ENCODE data around the gene NACA2.

NACA2 gene

DNA sequence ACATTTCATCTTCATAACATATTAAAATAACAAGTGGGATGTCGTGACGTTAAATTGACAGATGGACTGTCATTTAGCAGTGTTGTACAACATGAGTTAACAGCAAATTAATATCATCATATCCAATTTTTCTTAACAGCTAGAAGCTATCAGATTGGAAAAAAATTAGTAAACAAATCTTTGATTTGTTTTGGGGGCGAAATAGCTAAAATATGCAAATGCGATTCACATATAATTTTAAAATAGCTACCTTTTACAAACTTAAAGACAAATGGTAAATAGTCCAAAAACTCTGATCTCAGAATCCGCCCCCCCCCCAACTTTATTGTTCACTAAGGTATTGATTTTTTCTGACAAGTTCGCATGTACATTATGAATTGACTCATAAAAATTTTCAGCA lies 20.3 kb upstream of the NACA2 start:
- no peak for TF ChIP-seq SIN3A (IDR thresholded peaks at IDR 0.05; ENCODE audit: borderline replicate concordance, insufficient read depth, low read length)
- no peak for TF ChIP-seq FOXP2 (optimal IDR thresholded peaks at IDR 0.05; ENCODE audit: borderline replicate concordance, extremely low read depth, extremely low read length, insufficient read depth)
- TF ChIP-seq, protein P1, sequence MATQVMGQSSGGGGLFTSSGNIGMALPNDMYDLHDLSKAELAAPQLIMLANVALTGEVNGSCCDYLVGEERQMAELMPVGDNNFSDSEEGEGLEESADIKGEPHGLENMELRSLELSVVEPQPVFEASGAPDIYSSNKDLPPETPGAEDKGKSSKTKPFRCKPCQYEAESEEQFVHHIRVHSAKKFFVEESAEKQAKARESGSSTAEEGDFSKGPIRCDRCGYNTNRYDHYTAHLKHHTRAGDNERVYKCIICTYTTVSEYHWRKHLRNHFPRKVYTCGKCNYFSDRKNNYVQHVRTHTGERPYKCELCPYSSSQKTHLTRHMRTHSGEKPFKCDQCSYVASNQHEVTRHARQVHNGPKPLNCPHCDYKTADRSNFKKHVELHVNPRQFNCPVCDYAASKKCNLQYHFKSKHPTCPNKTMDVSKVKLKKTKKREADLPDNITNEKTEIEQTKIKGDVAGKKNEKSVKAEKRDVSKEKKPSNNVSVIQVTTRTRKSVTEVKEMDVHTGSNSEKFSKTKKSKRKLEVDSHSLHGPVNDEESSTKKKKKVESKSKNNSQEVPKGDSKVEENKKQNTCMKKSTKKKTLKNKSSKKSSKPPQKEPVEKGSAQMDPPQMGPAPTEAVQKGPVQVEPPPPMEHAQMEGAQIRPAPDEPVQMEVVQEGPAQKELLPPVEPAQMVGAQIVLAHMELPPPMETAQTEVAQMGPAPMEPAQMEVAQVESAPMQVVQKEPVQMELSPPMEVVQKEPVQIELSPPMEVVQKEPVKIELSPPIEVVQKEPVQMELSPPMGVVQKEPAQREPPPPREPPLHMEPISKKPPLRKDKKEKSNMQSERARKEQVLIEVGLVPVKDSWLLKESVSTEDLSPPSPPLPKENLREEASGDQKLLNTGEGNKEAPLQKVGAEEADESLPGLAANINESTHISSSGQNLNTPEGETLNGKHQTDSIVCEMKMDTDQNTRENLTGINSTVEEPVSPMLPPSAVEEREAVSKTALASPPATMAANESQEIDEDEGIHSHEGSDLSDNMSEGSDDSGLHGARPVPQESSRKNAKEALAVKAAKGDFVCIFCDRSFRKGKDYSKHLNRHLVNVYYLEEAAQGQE (IDR thresholded peaks at IDR 0.05; ENCODE audit: insufficient read depth in 1 of 2, low read depth in 2 of 2, low read length in 2 of 2), result no peak
- TF ChIP-seq POLR2AphosphoS5 (IDR thresholded peaks at IDR 0.05; ENCODE audit: low read depth, low read length), result no peak
- TF ChIP-seq TAF1 (IDR thresholded peaks at IDR 0.05; ENCODE audit: borderline replicate concordance, insufficient read depth, low read length), result no peak

DNA sequence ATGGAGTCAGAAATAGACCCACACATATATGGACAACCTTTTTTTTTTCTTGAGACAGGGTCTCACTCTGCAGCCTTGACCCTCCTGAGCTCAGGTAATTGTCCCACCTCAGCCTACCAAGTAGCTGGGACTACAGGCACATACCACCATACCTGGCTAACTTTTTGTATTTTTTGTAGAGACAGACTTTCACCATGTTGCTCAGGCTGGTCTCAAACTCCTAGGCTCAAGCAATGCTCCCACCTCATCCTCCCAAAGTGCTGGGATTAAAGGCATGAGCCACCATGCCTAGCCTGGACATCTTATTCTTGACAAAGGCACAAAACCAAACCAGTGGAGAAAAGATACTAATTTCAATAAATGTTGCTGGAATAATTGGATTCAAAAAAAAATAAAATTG lies 14.7 kb upstream of the NACA2 start:
- TF ChIP-seq POLR2AphosphoS5 (IDR thresholded peaks at IDR 0.05; ENCODE audit: low read depth, low read length) (no peak), SIN3A (IDR thresholded peaks at IDR 0.05; ENCODE audit: borderline replicate concordance, insufficient read depth, low read length) (no peak), TAF1 (IDR thresholded peaks at IDR 0.05; ENCODE audit: borderline replicate concordance, insufficient read depth, low read length) (no peak)
- TF ChIP-seq, protein P1 (IDR thresholded peaks at IDR 0.05; ENCODE audit: insufficient read depth in 1 of 2, low read depth in 2 of 2, low read length in 2 of 2), result no peak

DNA sequence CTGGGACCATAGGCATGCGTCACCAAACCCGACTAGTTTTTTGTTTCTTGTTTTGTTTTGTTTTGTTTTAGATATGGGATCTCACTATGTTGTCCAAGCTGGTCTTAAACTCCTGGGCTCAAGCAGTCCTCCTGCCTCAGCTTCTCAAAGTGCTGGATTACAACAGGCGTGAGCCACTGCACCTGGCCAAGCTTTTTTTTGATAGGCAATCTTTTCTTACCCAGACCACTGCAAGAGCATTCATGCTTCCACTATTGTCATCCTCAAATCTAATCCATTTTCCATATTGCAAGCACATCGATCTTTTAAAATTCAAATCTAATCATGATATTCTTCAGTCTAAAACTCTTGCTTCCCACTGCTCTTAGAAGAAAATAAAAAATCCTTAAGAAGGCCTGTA lies 10.3 kb upstream of the NACA2 start:
- TF ChIP-seq, protein P1 (IDR thresholded peaks at IDR 0.05; ENCODE audit: insufficient read depth in 1 of 2, low read depth in 2 of 2, low read length in 2 of 2), result no peak
- TF ChIP-seq FOXP2 (optimal IDR thresholded peaks at IDR 0.05; ENCODE audit: borderline replicate concordance, extremely low read depth, extremely low read length, insufficient read depth), result no peak

DNA sequence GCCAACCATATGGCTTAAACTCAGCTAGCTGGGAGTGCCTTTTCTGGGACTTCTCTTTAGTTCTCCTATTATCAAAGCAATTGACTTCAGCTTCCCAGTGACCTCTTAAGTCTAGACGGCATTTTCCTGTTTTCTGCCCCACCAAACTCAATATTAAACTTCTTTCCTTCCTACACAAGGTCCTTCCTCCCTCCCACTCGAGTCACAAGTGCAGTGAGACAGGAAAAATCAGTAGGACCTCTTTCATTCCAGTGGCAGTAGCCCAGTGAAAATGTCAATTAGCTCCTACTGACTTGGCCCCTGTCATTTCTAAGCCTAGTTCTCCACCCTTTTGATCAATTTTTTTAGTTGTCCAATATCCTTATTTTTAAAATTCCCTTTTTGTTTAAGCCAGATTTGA lies 9.6 kb upstream of the NACA2 start:
- TF ChIP-seq POLR2AphosphoS5 (IDR thresholded peaks at IDR 0.05; ENCODE audit: low read depth, low read length) (no peak), FOXP2 (optimal IDR thresholded peaks at IDR 0.05; ENCODE audit: borderline replicate concordance, extremely low read depth, extremely low read length, insufficient read depth) (no peak), TAF1 (IDR thresholded peaks at IDR 0.05; ENCODE audit: borderline replicate concordance, insufficient read depth, low read length) (no peak), SIN3A (IDR thresholded peaks at IDR 0.05; ENCODE audit: borderline replicate concordance, insufficient read depth, low read length) (no peak)
- TF ChIP-seq, protein P1 (IDR thresholded peaks at IDR 0.05; ENCODE audit: insufficient read depth in 1 of 2, low read depth in 2 of 2, low read length in 2 of 2), result no peak

DNA sequence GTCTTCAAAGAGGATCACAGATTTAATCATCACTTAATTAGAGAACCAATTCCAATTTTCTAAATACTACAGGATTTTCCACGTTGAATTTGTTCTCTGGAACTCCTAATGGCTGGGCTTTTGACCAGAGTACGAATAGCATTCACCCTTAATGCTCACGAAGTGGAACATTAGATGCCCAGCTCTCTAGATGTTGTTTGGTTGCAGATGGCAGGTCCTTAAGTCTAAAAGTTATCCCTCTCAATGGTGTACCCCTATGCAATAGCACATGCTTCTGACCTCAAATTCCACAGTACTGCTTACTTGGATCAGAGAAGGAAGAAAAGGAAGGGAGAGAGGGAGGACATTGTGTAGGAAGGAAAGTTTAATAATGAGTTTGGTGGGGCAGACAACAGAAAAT lies 8.6 kb upstream of the NACA2 start:
- TF ChIP-seq SIN3A (IDR thresholded peaks at IDR 0.05; ENCODE audit: borderline replicate concordance, insufficient read depth, low read length) (no peak), FOXP2 (optimal IDR thresholded peaks at IDR 0.05; ENCODE audit: borderline replicate concordance, extremely low read depth, extremely low read length, insufficient read depth) (no peak), POLR2AphosphoS5 (IDR thresholded peaks at IDR 0.05; ENCODE audit: low read depth, low read length) (no peak), TAF1 (IDR thresholded peaks at IDR 0.05; ENCODE audit: borderline replicate concordance, insufficient read depth, low read length) (no peak)
